Upper lobe of left lung (tissue), 4 donors: Measurements from ENCODE around the gene PNKP.

Source experiments
- POLR2A ChIP-seq, 4 donors: fragments of 450-650 bp; IDR thresholded peaks; one replicate each; pipeline ENCODE4 v1.5.1; 2016 to 2017; ENCODE audit warnings: antibody characterized with exemption in 4 of 4, mild to moderate bottlenecking in 2 of 4
- POLR2AphosphoS5 ChIP-seq, 2 donors: sonication (generic); formaldehyde crosslinking; IDR thresholded peaks; one replicate each; pipeline ENCODE4 v1.5.1; 2017; ENCODE audit warnings: antibody characterized with exemption in 2 of 2
- TF ChIP-seq, protein P1 (sequence below), 6 experiments: fragments of 450-650 bp in 4 of 6; fragments of 200-600 bp in 2 of 6; sonication (generic) in 2 of 6; IDR thresholded peaks; one replicate each; pipeline ENCODE4 v1.5.1; 2016 to 2019; ENCODE audit warnings: antibody characterized with exemption in 6 of 6

DNA sequence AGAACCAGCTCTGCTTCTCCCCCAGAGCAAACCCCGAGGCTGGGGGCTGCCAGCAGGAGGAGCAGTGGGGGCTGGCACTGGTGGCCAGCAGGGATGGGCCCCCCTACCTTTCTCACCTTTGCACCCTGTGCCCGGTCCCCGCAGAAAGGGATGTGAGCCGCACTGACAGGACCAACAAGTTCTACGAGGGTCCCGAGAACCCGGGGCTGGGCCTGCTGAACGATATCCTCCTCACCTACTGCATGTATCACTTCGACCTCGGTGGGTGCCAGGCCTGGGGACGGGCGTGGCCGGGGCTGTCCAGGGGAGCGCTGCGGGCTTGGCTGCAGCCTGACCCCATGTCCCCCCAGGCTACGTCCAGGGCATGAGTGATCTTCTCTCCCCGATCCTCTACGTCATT lies 16.7 kb upstream of the PNKP start:
- TF ChIP-seq, protein P1, sequence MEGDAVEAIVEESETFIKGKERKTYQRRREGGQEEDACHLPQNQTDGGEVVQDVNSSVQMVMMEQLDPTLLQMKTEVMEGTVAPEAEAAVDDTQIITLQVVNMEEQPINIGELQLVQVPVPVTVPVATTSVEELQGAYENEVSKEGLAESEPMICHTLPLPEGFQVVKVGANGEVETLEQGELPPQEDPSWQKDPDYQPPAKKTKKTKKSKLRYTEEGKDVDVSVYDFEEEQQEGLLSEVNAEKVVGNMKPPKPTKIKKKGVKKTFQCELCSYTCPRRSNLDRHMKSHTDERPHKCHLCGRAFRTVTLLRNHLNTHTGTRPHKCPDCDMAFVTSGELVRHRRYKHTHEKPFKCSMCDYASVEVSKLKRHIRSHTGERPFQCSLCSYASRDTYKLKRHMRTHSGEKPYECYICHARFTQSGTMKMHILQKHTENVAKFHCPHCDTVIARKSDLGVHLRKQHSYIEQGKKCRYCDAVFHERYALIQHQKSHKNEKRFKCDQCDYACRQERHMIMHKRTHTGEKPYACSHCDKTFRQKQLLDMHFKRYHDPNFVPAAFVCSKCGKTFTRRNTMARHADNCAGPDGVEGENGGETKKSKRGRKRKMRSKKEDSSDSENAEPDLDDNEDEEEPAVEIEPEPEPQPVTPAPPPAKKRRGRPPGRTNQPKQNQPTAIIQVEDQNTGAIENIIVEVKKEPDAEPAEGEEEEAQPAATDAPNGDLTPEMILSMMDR (IDR thresholded peaks at IDR 0.05), result no peak
- no peak for TF ChIP-seq POLR2AphosphoS5 (IDR thresholded peaks at IDR 0.05)
- TF ChIP-seq POLR2A (IDR thresholded peaks at IDR 0.05), result no peak
